HG02571 (cell line): Measurements from ENCODE around the gene SDHAF1.
A peak's percentile ranks its signal among the peaks of the same experiment; 100 is the strongest.
"Not testable (repeated sequence)": the region's sequence is repeated elsewhere in the genome, so short reads cannot be mapped to it uniquely, and the experiment has no call there.

ENCODE experiments used
- ATAC-seq: cut with Tn5 transposase; IDR thresholded peaks from one replicate; pipeline ENCODE4 v1.9.1; 2021; ENCODE audit warnings: mild to moderate bottlenecking, moderate library complexity; ENCODE audit not compliant: unreplicated experiment

SDHAF1 gene

DNA sequence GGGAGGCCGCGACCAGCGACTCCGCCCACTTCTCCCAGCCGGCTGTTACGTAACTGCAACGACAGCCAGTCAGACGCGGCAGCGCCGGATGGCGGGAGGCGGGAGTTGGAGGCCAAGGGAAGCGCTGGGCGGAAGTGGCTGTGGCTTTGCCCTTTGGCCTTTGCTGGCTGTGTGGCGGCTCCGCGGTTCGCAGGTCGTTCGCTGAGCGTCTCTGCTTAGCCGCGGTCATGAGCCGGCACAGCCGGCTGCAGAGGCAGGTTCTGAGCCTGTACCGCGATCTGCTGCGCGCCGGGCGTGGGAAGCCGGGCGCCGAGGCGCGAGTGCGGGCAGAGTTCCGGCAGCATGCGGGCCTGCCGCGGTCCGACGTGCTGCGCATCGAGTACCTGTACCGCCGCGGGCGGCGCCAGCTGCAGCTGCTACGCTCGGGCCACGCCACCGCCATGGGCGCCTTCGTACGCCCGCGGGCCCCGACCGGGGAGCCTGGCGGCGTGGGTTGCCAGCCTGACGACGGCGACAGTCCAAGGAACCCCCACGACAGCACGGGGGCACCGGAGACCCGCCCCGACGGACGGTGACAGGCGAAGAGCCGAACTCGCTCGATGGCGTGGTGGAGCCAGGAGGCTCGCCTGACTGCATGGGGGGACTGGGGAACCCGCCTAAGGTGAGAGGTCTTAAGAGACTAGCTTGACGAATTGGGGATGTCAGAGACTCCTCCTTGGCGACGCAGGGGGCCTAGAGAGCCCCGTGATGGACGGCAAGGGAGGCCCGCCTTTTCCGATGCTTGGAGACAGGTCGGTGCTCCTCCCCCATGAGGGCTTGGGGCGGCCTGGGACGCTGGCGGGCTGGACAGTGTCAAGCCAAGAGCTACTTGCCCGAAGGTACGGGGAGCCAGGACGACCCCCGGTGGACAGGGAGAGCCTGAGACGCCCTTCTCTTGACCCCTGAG is at the start of gene SDHAF1:
Gene SDHAF1, plus strand, starts transcription at position 141 of the 946 bp plus-strand sequence. Its CDS starts 87 bp downstream, at position 228.
- peak; percentile 77 for ATAC-seq

- ATAC-seq, result no peak
These were observed 48.8 kb upstream of the SDHAF1 start for GRCh38 chr19:35946203-35946602.

DNA sequence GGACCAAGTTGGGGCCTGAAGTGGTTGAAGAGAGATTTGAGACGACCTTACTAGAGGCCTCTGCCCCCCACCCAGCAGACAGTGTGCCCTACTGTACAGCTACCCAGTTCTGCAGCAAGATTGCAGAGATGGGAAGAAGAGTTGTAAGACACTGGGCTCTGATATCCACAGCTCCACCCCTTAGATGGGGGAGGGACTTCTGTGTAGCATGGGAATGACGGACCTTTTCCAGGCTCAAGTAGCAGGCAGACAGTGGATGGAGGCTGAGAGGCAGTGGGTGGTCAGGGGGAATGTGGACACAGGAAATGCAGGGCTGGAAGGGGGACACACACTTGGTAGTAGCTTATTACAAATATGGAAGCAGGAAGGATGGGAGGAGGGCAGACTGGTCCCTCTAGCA is 45.9 kb upstream of the SDHAF1 start:
- ATAC-seq, result no peak

DNA sequence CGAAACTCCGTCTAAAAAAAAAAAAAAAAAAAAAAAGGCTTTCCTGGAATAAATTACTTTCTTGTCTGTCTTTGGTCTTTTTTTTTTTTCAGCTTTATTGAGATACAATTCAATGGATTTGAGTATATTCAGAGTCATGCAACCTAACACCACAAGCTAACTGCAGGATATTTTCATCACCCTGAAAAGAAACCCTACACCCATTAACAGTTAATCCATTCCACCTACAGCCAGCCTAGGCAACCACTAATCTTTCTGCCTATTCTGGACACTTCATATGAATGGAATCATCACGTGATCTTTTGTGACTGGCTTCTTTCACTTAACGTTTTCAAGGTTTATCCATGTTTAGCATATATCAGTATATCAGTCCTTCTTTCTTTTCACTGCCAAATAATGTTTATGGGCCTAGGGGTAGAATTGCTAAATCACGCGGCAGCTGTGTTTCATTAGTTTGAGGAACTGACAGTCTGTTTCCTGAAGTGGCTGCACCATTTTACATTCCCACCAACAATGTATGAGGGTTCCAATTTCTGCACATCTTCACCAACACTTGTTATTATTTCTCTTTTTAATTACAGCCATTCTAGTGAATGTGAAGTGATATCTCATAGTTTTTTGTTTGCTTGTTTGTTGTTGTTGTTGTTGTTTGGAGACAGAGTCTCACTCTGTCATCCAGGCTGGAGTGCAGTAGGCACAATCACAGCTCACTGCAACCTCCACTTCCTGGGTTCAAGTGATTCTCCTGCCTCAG is 38.9 kb upstream of the SDHAF1 start:
- ATAC-seq, result no peak

DNA sequence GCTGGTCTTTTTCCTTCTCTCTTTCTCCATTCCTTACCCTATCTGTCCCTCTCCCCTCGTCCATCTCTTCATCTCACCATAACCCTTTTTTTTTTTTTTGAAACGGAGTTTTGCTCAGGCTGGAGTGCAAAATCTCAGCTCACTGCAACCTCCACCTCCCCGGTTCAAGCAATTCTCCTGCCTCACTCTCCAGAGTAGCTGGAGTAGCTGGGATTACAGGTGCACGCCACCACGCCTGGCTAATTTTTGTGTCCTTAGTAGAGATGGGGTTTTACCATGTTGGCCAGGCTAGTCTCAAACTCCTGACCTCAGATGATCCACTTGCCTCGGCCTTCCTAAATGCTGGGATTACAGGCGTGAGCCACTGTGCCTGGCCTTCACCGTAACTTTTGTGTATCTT is 37.6 kb upstream of the SDHAF1 start:
- not testable (repeated sequence) for ATAC-seq

DNA sequence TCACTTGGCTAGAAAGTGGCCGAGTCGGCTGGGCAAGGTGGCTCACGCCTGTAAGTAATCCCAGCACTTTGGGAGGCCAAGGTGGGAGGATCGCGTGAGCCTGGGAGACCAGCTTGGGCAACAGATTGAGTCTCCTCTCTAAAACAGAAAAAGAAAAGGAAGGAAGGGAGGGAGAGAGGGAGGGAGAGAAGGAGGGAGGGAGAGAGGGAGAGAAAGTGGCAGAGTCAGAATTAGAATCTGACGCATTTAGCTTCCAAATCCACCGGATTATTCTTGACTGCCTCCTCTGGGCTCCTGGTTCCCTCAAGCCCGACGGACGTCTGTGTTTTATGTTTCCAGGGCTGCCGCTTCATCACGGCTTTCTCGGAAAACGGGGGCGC is 36.3 kb upstream of the SDHAF1 start:
- ATAC-seq, result no peak

- ATAC-seq, result no peak
These were observed 35.7 kb upstream of the SDHAF1 start for GRCh38 chr19:35959040-35959967.

- no peak for ATAC-seq
These were observed 35.0 kb upstream of the SDHAF1 start for GRCh38 chr19:35959968-35960320.

DNA sequence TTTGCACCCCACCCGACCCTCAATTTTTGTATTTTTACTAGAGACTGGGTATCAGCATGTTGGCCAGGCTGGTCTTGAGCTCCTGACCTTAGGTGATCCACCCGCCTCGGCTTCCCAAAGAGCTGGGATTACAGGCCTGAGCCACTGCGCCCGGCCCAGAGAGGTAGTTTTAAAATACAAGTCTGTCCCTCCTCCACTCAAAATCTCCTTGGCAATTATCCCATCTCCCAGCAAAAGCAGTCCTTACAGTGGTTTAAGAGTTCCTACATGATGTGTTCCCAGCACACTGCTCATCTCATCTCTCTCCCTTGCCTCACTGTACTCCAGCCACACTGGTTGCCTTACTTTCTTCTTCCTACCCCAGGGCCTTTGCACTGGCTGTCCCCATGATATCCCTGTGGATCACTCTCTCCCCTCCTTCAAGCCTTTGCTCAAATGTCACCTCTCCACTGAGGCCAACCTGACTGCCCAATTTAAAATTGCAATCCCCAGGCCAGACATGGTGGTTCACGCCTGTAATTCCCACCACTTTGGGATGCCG is 34.5 kb upstream of the SDHAF1 start:
- no peak for ATAC-seq

GRCh38 chr19:35963514-35963913 is 31.5 kb upstream of the SDHAF1 start:
- ATAC-seq, result no peak

DNA sequence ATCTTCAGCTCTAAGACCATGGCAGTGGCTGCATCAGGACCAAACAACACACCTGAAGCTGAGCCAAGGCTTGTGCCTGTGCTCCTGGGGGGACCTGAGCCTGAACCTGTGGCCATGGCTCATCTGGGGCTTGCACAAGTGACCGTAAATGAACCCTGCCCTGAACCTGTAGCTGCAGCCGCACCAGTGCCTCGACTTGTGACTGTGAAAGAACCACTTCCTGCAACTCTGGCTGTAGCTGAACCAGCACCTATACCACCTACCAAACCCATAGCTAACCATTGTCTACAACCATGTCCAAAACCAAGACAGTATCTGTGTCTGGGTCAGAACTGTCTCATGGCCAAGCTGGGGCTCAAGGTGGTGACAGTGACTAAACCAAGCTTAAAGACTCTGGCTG is 28.2 kb upstream of the SDHAF1 start:
- no peak for ATAC-seq

DNA sequence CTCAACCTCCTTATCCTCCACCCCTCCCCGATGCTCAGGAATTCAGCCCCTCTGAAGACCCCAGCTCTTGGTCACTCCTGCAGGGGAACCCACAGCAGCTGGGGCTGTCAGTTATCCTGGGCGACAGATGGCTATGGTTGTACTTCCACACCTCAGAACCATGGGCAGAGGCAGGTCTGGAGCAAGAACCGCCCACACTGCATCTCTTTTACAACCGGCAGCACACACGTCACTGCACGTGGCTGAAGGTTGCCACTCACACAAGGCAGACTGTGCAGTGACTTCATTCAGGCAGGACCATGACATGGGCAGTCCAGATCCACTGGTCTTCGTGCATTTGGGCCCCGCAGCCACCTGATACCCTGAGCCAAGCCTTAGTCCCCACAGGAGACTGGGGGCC is 21.5 kb upstream of the SDHAF1 start:
- ATAC-seq, result no peak

- no peak for ATAC-seq
These were observed 19.3 kb upstream of the SDHAF1 start for GRCh38 chr19:35975608-35976214.

DNA sequence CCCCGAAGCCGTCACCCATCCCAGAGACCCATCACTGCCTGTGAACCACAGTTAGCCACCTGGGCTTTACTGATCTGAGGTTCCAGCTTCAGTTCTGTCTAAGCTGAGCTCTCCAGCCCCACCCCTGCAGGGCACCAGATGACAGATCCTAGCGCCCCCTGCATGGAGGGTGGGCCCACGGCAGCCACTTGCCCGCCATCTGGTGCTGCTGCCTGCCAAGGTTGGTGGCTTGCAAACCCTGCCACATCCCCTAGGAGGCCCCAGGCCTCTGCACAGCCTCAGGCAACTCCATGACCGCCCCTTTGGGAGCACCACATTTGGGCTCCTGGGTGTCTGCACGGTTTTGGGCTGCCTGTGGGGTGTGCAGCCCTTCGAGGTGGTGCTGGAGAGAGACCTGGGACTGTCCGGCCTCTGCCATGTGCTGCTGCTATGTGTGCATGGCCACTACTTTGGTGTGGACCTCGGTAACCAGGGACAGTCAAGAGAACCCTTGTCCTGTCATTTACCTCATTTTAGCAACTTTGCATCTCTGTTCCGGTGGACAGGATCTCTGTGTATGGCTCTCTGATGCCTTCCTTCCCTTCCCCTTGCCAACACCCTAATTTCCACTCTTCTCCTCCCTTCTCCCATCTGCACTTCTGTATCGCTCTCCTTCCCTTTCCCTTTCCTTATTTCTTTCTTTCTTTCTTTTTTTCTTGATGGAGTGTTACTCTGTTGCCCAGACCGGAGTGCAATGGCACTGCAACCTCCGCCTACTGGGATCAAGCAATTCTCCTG is 17.4 kb upstream of the SDHAF1 start:
- no peak for ATAC-seq

- no peak for ATAC-seq
These were observed 16.7 kb upstream of the SDHAF1 start for GRCh38 chr19:35978271-35978670.

DNA sequence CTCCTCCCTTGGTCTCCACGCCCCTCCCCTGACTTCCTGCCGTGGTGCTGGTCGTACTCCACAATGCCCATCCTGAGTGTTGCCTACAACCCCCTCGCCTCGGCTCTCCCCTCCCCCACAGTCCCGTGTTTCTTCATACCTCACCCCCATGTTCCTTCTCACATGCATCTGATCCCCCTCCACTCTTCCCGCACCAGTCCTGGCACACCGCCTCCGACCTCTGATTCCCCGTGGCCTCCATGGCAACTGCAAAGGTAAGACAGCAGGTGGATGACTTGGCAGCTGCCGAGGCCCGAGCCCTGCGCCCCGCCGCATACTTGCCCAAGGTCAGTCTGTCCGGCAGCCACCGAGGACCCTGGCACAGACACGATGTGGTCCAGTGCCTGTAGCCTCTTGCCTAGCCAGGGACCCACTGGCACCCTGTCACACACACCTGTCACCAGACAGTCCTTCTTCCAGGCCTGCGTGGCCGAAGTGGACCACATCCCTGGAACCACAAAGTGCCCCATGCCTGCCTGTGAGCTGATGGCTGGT is 16.1 kb upstream of the SDHAF1 start:
- no peak for ATAC-seq

- ATAC-seq, result not testable (repeated sequence)
These were observed 14.0 kb upstream of the SDHAF1 start for GRCh38 chr19:35980997-35981396.

DNA sequence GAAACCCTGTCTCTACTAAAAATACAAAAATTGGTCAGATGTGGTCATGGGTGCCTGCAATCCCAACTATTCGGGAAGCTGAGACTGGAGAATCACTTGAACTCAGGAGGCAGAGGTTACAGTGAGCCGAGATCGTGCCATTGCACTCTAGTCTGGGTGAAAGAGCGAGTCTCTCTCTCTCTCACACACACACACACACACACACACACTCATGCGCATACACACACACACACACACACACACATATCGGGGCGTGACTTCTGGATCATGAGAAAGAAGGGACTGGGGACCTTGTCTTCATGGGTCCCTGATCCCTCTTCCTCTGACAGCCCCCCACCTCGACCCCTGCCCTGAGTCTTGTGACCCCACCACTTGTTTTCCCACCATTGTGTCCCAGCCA is 11.8 kb upstream of the SDHAF1 start:
- ATAC-seq, result no peak

- no peak for ATAC-seq
These were observed 8.9 kb upstream of the SDHAF1 start for GRCh38 chr19:35986111-35986510.
